Glomerular visceral epithelial cell (primary cell): ENCODE measurements around the gene MAPKAPK5.
"Not testable (repeated sequence)": the region's sequence is repeated elsewhere in the genome, so short reads cannot be mapped to it uniquely, and the experiment has no call there.

Experiments used
- DNase-seq: peaks from one replicate; pipeline ENCODE4 v3.0.0-alpha.2; 2016; ENCODE audit errors: extremely low spot score

Gene MAPKAPK5

DNA sequence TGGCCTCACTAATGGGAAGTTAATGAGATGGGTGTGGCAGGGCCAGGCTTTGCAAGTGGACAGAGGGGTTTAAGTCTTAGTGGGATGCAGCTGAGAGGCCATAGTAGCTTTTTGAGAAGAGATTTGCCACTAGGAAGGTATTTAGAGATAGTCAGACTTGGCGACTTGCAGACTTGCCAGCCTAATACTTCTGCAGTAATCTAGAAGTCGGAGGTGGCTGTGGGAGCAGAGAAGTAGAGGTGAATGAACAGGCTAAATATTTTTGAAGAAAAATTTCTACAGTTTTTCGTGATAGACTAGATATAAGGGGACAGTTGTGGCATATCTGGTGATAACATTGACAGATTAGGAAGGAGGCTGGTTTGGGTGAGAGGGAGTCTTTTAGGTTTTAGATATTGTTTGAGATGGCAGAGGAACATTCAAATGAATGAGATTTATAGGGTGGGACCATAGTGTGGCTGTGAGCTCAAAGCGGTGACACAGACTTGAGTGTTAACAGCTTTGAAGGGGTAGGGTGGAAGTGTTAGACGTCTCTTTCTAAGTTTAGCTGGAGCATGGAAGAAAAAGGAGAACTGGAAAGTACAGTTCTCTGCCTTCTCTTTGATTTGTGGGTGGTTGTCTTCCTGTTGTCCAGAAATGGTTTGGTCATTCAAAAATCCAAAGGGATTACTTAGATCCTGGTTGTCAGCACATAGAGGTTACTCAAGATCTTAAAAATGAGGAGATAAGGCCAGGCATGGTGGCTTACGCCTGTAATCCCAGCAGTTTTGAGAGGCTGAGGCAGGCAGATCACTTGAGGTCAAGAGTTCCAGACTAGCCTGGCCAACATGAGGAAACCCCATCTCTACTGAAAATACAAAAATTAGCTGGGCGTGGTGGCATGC is 44.9 kb downstream of the MAPKAPK5 start:
- DNase-seq, result no peak

DNA sequence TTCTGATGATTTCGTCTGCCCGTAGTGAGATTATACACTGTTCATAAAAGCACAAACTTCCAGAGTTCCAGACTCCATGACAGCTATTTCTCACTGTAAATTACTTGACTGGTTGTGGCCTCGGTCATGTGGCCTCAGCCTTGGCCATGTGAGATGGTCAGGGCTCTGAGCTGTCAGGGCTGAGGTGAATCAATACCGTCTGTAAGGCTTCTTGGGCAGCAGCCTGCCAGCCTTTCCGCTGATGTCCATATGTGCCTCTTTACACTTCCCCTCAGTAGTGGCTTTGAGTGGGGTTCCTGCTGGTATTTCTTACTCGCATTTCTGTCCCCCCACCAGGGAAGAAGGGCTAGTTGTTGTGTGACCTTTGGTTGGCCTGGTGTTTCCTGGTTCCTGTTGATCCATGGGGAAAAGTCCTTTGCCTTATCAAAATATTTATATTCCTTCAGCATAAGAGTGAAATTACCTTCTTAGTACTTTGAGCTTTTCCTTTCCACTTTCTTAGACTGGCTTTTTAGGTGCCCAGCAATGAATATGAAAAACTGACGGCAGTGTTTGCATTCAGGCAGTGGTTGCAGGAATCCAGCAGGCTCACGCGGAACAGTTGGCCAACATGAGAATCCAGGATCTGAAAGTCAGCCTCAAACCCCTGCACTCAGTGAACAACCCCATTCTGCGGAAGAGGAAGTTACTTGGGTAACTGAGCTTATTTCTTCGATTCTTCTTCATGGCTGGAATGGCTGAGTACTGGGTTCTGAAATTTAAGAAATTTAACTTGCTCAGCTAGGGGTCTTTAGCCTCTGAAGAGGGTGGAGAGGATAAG is 46.1 kb downstream of the MAPKAPK5 start:
- no peak for DNase-seq

DNA sequence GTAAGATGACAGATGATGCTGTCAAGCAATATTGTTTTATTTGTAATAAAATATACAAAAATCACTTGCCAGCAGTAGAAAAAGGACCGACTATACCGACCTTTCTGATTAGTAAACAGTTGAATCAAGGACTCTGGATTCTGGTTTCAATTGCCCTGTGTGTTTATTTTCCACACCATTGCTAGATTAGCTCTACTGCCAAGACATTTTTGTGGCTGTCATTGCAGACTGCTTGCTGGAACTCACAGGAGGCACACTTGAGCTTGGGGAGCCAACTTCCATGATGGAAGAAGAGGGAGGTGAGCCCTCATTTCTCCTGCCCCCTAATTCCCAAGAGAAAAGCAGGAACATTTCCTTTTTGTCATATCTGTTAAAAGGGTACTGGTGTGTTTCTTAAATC is 51.3 kb downstream of the MAPKAPK5 start:
- DNase-seq, result no peak

DNA sequence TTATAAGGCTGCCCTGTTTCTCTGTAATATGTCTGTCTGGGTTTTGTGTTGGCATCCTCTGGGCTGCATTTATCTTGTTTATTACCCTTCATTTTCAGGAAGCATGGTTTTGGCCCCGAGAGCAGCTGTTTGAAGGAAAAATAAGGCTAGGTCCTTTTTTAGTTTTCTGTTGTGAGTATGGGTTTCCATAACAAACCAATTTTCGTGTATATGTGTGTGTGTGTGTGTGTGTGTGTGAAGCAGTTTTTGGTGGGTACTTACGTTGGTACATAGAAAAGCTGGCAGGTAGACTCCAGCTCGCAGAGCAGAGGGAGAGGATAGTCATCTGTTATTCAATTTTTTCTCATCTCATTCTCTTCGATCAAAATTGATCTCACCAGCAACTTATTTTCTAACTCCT is 52.5 kb downstream of the MAPKAPK5 start:
- DNase-seq, result no peak

DNA sequence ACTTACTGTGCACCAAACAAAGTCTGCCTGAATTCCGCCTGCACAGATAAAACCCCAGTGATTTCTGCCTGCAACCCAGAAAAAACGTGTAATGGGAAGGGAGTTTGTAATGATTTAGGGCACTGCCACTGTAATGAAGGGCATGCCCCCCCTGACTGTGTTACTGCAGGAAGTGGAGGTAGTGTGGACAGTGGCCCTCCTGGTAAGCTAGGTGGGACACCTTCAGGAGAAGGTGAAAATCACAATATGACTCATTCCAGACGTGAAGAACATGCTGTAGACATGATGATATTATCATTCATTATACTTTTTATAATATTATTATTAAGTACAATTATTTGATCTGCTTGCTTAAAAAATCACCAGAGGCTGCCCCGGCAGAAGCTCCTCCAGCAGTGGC is 59.2 kb downstream of the MAPKAPK5 start:
- no peak for DNase-seq

DNA sequence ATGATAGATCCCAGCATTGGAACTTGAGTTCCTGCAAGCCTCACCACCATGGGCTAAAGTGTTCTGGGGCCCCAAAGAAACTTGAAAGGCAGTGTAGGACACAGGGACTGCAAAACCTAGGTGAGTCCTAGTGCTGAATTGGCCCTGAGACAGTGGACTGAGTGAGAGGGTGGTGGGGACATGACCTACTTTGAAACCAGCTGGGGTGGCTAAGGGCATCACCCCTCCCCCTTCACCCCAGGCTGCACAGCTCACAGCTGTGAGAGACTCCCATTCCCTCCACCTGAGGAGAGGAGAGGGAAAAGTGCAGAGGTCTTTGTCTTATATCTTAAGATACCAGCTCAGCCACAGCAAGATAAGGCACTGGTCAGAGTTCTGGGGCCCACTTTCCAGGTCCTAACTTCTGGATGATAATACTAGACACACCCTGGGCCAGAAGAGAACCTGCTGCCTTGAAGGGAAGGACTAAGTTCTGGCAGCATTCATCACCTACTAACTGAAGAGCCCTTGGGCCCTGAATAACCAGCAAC is 62.5 kb downstream of the MAPKAPK5 start:
- no peak for DNase-seq

DNA sequence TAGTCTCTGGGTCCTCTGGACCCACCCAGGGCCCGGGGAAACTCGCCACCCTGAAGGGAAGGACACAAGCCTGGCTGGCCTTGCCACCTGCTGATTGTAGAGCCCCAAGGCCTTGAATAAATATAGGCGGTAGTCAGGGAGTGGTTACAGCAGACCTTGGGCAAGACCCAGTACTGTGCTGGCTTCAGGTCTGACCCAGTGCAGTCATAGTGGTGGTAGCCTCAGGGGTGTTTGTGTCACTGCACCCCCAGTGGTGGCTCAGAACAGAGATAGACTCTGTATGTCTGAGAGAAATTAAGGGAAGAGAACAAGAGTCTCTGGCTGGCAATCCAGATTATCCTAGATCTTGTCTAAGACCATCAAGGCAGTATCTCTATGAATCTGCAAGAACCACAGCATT is 63.5 kb downstream of the MAPKAPK5 start:
- no peak for DNase-seq

DNA sequence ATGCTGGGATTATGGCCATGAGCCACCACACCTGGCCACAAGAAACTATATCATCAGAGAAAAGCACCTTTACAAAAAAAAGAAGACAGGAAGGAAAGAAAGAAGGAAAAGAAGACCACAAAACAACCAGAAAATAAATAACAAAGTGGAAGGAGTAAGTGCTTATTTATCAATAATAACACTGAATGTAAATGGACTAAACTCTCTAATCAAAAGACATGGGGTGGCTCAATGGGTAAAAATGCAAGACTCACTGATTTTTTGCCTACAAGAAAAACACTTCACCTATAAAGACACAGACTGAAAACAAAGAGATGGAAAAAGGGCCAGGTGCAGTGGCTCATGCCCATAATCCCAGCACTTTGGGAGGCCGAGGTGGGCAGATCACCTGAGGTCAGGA is 65.7 kb downstream of the MAPKAPK5 start:
- DNase-seq, result no peak

DNA sequence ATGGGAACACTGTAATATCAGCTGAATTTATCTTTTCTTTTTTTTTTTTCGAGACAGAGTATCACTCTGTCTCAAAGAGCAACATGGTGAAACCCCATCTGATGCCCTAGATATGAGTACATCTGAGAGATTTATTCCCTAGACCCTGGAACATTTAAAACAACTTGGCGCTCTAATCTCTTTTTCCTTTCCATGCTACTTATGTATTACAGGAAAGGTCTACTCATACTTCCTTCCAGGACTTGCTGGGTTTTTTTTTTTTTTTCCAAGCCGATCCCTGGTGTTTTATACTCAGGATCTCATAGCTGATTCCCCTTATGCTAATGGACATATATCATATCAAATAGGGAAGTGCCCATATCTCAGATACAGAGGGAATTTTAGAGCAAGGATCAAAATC is 83.1 kb downstream of the MAPKAPK5 start:
- no peak for DNase-seq

DNA sequence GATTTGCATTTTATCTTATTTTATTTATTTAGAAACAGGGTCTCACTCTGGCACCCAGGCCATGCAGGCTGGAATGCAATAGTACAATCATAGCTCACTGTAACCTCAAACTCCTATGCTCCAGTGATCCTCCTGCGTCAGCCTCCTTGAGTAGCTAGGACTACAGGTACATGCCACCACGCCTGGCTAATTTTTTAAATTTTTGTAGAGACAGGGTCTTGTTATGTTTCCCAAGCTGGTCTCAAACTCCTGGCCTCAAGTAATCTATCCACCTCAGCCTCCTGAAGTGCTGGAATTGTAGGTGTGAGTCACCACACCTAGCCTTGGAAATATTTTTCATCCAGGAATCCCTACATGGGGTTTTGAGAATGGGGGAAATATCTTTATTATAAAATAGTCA is 84.6 kb downstream of the MAPKAPK5 start:
- DNase-seq, result no peak

DNA sequence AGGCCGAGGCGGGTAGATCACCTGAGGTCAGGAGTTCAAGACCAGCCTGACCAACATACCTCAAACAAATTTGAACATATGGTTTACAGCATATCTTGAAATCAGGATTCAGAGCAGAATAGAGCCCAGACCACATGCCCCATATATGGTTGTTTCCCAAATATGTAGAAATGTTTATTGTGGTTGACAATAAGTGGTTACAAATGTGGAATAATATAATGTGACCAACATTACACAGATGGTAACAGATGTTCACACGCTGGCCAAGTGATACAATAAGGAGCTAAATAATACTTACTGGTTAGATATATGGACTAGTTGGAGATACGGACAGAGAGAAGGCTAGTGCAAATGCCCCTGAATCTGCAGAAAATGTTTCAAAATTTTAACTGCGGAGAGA is 85.3 kb downstream of the MAPKAPK5 start:
- DNase-seq, result no peak

DNA sequence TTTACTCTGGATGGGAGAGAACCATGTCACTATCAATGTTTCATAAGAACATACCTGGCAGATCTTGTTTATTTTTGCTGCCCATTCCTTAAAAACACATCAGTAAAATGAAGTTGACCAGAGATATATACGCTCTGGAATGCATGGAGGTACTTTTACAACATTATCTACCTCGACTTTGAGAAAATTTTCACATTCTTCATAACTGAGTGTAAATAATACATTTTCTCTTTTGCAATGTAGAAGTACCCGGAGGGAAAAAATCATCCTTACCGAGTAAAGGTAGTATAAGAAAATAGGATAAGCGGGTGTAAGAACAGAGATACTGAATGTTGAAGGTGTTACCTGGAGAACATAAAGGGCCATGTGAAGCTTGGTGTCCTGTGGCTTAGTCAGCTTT is 90.2 kb downstream of the MAPKAPK5 start:
- DNase-seq, result no peak

DNA sequence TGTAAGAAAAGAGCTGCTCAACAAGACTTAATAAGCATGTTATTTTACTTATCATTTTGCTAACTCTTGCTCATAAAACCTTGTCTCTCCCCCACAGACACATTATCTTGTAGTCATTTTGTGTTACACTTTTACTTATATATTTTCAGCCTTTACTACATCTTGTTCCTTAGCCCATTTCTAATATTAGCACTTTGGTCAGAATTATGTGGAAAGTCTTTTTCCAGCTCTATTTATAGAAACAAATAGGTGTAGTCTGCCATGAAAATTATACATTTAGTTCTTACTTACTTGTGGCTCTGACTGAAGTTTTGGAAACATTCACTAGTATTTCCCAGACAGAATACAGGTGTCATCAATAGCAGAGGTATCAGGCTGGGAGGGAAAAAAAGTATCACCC is 94.8 kb downstream of the MAPKAPK5 start:
- DNase-seq, result no peak

DNA sequence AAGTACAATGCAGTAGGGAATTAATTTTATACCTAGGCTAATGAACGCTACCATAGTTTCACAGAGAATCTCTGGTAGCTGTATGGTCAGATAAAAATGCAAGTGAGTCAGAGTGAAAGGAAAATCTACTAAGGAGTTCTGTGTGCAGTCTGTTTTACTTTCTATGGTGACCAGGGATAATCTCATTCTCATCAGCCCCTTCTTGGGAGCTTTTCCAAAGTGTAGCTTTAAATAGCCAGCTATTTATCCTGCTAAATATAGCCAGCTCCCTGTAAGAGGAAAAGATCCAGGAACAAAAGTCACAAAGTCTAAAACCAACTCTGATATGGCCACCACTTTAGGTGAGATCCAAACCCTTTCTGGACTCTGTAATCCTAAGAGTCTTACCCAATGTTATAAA is 95.4 kb downstream of the MAPKAPK5 start:
- DNase-seq, result no peak

DNA sequence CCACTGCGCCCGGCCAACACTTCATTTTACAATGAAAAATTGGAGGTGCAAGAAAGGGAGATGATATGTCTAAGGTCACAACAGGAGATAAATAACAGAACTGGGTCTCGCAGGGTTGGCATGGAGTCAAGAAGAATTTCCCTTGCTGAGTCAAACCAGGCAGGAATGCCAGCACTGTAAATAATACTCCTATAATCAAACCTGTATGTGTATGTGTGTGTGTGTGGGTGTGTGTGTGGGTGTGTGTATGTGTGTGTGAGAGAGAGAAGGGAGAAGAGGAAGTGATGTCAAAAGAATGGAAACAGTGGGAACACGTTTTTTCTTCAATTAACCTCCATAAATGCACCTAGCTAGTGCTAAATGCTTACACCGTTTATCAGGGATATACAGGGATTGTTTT is 100.5 kb downstream of the MAPKAPK5 start:
- peak; percentile 56 for DNase-seq

DNA sequence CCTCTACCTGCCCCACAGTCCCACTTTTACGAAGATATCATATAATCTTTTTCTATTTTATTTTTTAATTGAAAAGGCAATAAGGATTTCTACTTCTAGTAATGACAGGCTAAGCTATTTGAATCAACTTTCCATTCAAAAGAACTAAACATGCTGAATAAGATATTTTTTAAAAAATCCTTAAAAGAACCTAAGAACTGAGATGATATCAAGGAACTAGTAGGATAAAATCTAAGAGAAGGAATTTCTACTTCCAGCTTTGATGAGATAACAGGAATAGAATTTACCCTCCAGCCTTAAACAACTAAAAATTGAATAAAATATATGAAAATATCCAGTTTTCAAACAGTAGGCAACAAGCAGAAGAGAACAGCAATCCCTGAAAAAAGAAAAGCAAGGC is 101.9 kb downstream of the MAPKAPK5 start:
- no peak for DNase-seq

DNA sequence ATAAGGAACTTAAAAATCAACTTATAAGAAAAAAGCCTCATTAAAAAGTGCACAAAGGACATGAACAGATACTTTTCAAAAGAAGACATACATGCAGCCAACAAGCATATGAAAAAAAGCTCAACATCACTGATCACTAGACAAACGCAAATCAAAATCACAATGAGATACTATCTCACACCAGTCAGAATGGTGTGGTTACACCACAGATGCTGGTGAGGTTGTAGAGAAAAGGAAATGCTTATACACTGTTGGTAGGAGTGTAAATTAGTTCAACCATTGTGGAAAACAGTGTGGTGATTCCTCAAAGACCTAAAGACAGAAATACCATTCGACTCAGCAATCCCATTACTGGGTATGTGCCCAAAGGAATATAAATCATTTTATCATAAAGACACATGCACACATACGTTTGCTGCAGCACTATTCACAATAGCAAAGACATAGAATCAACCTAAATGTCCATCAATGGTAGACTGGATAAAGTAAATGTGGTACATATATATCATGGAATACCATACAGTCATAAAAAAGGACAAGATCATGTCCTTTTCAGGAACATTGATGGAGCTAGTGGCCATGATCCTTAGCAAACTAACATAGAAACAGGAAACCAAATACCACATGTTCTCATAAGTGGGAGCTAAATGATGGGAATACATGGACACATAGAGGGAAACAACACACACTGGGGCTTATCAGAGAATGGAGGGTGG is 109.1 kb downstream of the MAPKAPK5 start:
- DNase-seq, result not testable (repeated sequence)
